ENCODE data around the gene MFAP3L. TPM values are rescaled to one million over a fixed set of nuclear protein-coding genes. Genes with fewer than 3 reads are reported as not detected.

Gene MFAP3L
- total and polyA plus RNA-seq, 2 donors, result 5.5 to 13.6 TPM

GRCh38 chr4:170038232-170038631, 12.0 kb upstream of the MFAP3L start:
- 83% methylated on average over 7 of the region's 7 CpGs for WGBS
- Histone ChIP-seq H3K27ac (ENCODE audit: low read depth) (no peak overlapping the region), H3K4me1 (ENCODE audit: insufficient read depth) (no peaks in the 10 kb centered on the region), H3K36me3 (ENCODE audit: insufficient read depth) (no peaks in the 10 kb centered on the region), H3K4me3 (ENCODE audit: low read depth, low read length) (no peak overlapping the region)
- no peak for DNase-seq (ENCODE audit: extremely low spot score)

DNA sequence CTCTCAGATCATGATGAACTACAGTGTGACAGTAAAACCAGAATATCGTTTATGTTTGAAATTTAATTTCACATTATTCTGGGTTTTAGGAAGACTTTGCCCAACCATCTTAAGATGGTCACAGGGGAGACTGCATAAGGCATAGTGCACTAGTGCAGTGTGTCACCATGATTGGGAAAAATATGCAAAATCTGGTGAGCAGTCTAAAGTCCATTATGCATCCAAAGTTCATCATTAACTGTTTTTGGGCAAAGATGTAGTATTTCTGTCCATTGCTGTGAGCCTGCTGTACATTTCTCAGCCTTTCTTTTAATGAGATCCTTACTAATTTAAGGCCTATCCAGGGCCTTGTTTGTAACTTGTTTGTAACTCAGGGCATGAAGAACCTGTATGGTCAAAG, 11.3 kb upstream of the MFAP3L start:
- Histone ChIP-seq H3K4me3 (ENCODE audit: low read depth, low read length) (no peak overlapping the region), H3K27ac (ENCODE audit: low read depth) (no peak overlapping the region), H3K4me1 (ENCODE audit: insufficient read depth) (no peaks in the 10 kb centered on the region), H3K36me3 (ENCODE audit: insufficient read depth) (no peaks in the 10 kb centered on the region)
- 82% methylated on average over 1 of the region's 1 CpG for WGBS
- DNase-seq (ENCODE audit: extremely low spot score), result no peak

DNA sequence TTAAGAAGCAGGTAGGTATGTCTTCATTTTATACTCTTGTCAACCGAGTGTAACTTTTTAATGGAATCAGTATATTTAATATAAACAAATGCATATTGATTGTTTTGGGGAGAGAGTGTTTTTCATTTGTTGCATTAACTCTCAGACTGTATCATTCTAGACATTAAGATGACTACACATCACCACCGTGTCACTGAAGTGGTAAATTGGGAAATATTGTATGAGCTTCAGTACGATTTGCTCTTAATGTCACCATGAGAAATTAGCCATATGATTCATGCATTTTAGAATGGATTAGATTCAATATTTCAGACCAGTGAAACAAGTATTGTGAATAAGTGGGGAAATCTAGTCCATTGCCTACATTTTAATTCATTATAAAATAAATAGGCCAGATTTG, 9.7 kb upstream of the MFAP3L start:
- H3K36me3 ChIP-seq (ENCODE audit: insufficient read depth), result no peaks in the 10 kb centered on the region
- no peak for DNase-seq (ENCODE audit: extremely low spot score)
- no peak overlapping the region for H3K27ac ChIP-seq (ENCODE audit: low read depth)
- H3K4me3 ChIP-seq (ENCODE audit: low read depth, low read length), result no peak overlapping the region
- 81% methylated on average over 3 of the region's 3 CpGs for WGBS
- no peaks in the 10 kb centered on the region for H3K4me1 ChIP-seq (ENCODE audit: insufficient read depth)

GRCh38 chr4:170035231-170035630, 9.0 kb upstream of the MFAP3L start:
- Histone ChIP-seq H3K4me3 (ENCODE audit: low read depth, low read length) (no peak overlapping the region), H3K36me3 (ENCODE audit: insufficient read depth) (no peaks in the 10 kb centered on the region), H3K27ac (ENCODE audit: low read depth) (no peak overlapping the region), H3K4me1 (ENCODE audit: insufficient read depth) (no peaks in the 10 kb centered on the region)
- 95% methylated on average over 1 of the region's 1 CpG for WGBS
- no peak for DNase-seq (ENCODE audit: extremely low spot score)

DNA sequence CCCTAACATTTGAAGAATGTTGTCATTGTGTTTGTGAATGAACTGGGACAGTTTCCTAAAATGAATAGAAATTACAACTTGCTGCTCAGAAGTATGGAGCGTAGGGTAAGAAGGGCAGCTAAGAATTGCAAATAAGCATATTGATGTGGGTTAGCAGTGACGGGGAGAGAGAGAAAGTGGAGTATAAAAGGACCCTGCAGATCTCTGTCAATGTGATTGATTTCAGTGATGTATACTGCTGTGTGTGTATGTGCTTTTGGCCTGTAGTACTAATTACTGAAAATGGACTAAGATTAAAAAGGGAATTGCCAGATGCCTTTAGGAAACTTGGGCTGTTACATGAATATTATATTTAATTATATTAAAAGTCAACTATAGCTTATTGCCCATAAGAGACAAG, 7.8 kb upstream of the MFAP3L start:
- WGBS, result 81% methylated on average over 2 of the region's 2 CpGs
- Histone ChIP-seq H3K36me3 (ENCODE audit: insufficient read depth) (no peaks in the 10 kb centered on the region), H3K4me1 (ENCODE audit: insufficient read depth) (no peaks in the 10 kb centered on the region), H3K4me3 (ENCODE audit: low read depth, low read length) (no peak overlapping the region), H3K27ac (ENCODE audit: low read depth) (no peak overlapping the region)
- no peak for DNase-seq (ENCODE audit: extremely low spot score)

GRCh38 chr4:170030121-170030520, 3.9 kb upstream of the MFAP3L start:
- 41% methylated on average over 1 of the region's 1 CpG for WGBS
- no peaks in the 10 kb centered on the region for H3K4me1 ChIP-seq (ENCODE audit: insufficient read depth)
- no peak overlapping the region for H3K4me3 ChIP-seq (ENCODE audit: low read depth, low read length)
- no peak for DNase-seq (ENCODE audit: extremely low spot score)
- no peaks in the 10 kb centered on the region for H3K36me3 ChIP-seq (ENCODE audit: insufficient read depth)
- H3K27ac ChIP-seq (ENCODE audit: low read depth), result no peak overlapping the region

GRCh38 chr4:170027181-170027829, 1.1 kb upstream of the MFAP3L start:
- no peaks in the 10 kb centered on the region for H3K4me1 ChIP-seq (ENCODE audit: insufficient read depth)
- WGBS, result 3% methylated on average over 37 of the region's 37 CpGs
- no peak overlapping the region for H3K27ac ChIP-seq (ENCODE audit: low read depth)

DNA sequence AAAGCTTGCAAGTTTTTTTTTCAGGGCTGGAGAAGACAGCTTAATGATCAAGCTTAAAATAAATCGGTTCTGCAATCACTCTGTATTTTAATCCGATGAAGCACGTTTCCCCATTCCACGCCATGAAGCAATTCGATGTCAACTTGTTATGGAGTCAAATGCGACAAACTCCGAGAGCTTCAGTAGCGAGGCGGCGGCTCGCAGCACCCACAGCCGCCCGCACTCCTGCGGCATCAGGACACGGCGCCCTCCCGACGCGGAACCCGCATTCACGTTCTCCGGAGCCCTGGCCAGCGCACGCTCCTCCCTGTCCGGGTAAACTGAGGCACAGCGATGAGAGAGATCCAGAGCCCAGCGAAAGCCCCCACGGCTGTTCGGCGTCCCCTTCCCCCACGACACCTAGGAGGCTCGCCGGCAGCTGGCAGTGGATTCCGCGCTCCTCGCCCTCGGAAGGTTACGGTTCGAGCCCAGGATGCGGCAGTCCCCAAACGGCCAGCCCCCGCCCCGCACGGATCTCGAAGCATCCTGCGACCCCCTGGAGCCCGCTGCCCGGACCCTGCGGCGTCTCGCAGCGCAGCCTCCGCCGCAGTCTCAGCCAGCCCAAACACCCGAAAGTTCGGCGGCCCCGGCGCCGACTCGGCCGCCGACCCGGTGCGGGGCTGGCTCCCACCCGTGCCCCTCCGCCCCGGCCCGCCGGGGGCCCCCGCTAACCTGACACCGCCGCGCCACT, 507 bp downstream of the MFAP3L start:
- Histone ChIP-seq H3K36me3 (ENCODE audit: insufficient read depth) (no peaks in the 10 kb centered on the region), H3K4me3 (ENCODE audit: low read depth, low read length) (peak overlapping the region; percentile 91), H3K4me1 (ENCODE audit: insufficient read depth) (no peaks in the 10 kb centered on the region), H3K27ac (ENCODE audit: low read depth) (no peak overlapping the region)
- peak; percentile 2 for DNase-seq (ENCODE audit: extremely low spot score)
- 3% methylated on average over 74 of the region's 74 CpGs for WGBS

More at GRCh38 chr4:170027181-170027829, 1.1 kb upstream of the MFAP3L start:
- Histone ChIP-seq H3K4me3 (ENCODE audit: low read depth, low read length) (peak overlapping the region; percentile 91), H3K36me3 (ENCODE audit: insufficient read depth) (no peaks in the 10 kb centered on the region)
- peak; percentile 84 for DNase-seq (ENCODE audit: extremely low spot score)

GRCh38 chr4:170022211-170022610, 4.0 kb downstream of the MFAP3L start:
- Histone ChIP-seq H3K4me1 (ENCODE audit: insufficient read depth) (no peaks in the 10 kb centered on the region), H3K27ac (ENCODE audit: low read depth) (no peak overlapping the region), H3K4me3 (ENCODE audit: low read depth, low read length) (no peak overlapping the region), H3K36me3 (ENCODE audit: insufficient read depth) (no peaks in the 10 kb centered on the region)
- WGBS, result 91% methylated on average over 2 of the region's 2 CpGs
- no peak for DNase-seq (ENCODE audit: extremely low spot score)

- no peak for DNase-seq (ENCODE audit: extremely low spot score)
- H3K4me3 ChIP-seq (ENCODE audit: low read depth, low read length), result no peak overlapping the region
- no peaks in the 10 kb centered on the region for H3K36me3 ChIP-seq (ENCODE audit: insufficient read depth)
- no peaks in the 10 kb centered on the region for H3K4me1 ChIP-seq (ENCODE audit: insufficient read depth)
- WGBS, result 60% methylated on average over 3 of the region's 3 CpGs
- no peak overlapping the region for H3K27ac ChIP-seq (ENCODE audit: low read depth)
These were observed 8.9 kb downstream of the MFAP3L start for GRCh38 chr4:170017252-170017651.

DNA sequence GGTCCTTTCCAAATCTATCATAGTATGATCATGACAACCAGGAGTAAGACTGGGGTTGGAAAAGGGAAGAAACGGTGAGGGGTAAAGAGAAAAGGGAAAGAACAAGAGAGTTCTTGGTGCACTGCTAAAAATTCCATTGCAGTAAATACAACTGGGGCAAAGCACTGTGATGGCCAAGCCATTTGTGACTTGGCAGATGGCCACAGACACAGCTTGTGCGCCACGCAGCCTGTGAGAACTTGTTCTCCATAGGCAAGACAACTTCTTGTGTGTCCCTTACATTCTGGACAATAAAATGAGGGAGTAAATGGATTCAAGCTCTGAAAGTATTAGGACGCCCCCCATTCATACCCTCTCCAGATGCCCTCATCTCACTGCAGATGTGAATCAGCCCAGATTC, 10.9 kb downstream of the MFAP3L start:
- no peak for DNase-seq (ENCODE audit: extremely low spot score)
- no peaks in the 10 kb centered on the region for H3K36me3 ChIP-seq (ENCODE audit: insufficient read depth)
- no peak overlapping the region for H3K27ac ChIP-seq (ENCODE audit: low read depth)
- no peaks in the 10 kb centered on the region for H3K4me1 ChIP-seq (ENCODE audit: insufficient read depth)
- H3K4me3 ChIP-seq (ENCODE audit: low read depth, low read length), result no peak overlapping the region
- WGBS, result 78% methylated on average over 4 of the region's 4 CpGs

DNA sequence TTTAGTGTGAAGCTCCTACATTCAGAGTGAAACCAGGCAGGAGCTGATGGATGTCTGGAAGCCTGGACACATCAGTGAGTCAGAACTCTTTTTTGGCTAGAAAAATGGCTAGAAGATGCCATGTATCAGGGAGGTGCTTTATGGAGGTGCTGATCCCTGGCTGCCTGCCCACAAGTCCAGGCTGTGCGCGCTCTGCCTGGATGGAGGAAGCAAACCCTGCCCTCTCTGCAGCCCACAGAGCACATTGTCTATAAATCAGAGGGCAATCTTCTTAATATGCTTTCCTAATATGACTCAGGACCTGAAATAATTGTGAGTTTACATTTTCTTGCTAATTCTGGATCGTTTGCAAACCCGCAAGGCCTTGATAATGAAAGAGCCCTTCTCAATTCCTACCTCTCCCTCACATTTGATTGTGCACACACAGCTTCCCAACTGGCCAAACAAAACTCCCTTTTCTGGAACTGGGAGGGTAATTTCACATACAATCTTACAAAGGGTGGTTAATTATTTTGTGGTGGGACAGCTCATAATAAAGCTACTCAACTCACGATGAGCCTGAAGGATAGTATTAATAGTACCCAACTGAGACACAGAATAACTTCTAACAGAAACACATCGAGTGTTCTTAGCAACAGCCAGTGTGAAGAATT, 11.7 kb downstream of the MFAP3L start:
- DNase-seq (ENCODE audit: extremely low spot score), result no peak
- H3K4me1 ChIP-seq (ENCODE audit: insufficient read depth), result no peaks in the 10 kb centered on the region
- H3K4me3 ChIP-seq (ENCODE audit: low read depth, low read length), result no peak overlapping the region
- no peak overlapping the region for H3K27ac ChIP-seq (ENCODE audit: low read depth)
- WGBS, result 52% methylated on average over 6 of the region's 6 CpGs
- H3K36me3 ChIP-seq (ENCODE audit: insufficient read depth), result no peaks in the 10 kb centered on the region

- DNase-seq (ENCODE audit: extremely low spot score), result no peak
- Histone ChIP-seq H3K36me3 (ENCODE audit: insufficient read depth) (no peaks in the 10 kb centered on the region), H3K4me1 (ENCODE audit: insufficient read depth) (no peaks in the 10 kb centered on the region), H3K27ac (ENCODE audit: low read depth) (no peak overlapping the region), H3K4me3 (ENCODE audit: low read depth, low read length) (no peak overlapping the region)
- WGBS, result 96% methylated on average over 2 of the region's 2 CpGs
These were observed 13.6 kb downstream of the MFAP3L start for GRCh38 chr4:170012629-170012958.

DNA sequence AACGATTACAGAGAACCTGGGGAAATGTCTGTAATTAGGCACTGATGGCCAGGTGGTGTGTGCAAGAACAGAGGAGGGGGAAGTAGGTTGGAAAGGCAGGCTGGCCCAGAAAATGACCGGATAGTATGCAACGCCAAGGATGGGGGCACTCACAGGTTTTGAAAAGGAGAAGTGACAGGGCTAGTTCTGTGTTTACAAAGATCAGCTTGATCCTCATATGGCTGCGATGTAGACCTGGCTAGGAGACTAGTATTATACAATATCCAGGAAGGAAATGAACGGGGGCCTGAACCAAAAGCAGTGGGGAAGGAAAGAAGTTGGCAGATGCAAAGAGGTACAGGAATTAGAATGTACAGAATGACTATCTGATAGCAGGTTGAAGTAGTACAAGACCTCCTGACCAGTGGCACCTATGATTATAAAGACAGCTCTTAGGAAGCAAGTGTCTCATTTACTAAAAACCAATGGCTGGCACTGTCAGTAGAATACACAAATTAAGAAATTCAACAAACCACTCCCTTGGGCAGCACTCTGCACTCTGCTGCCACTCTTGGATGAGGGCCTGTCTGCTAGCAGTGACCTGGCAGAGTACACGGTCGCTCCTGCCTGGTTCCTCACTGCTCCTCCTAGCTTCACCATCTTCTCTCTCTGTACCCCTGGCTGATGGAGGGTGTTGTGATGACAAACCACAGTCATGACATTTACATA, 14.1 kb downstream of the MFAP3L start:
- WGBS, result 69% methylated on average over 7 of the region's 7 CpGs
- no peak for DNase-seq (ENCODE audit: extremely low spot score)
- no peak overlapping the region for H3K27ac ChIP-seq (ENCODE audit: low read depth)
- no peaks in the 10 kb centered on the region for H3K4me1 ChIP-seq (ENCODE audit: insufficient read depth)
- H3K36me3 ChIP-seq (ENCODE audit: insufficient read depth), result no peaks in the 10 kb centered on the region
- no peak overlapping the region for H3K4me3 ChIP-seq (ENCODE audit: low read depth, low read length)
